Measurements from ENCODE around the gene TTC22.

TTC22 gene

GRCh38 chr1:54839824-54840223, 38.7 kb upstream of the TTC22 start:
- no peaks in the 10 kb centered on the region for H3K4me1 ChIP-seq
- DNase-seq (ENCODE audit: low spot score in 2 of 2): no peak
- in situ Hi-C loops (cut with MboI; ENCODE audit: low sequenced_read_pairs): no loop called here
- H3K27me3 ChIP-seq (ENCODE audit: low read depth): peaks cover 17% of the 10 kb centered on the region
- H3K9me3 ChIP-seq: no peaks in the 10 kb centered on the region
- no peaks in the 10 kb centered on the region for H3K36me3 ChIP-seq (replicated peaks)
- no peak overlapping the region for H3K4me3 ChIP-seq

- H3K4me3 ChIP-seq: no peak overlapping the region
- H3K9me3 ChIP-seq: no peaks in the 10 kb centered on the region
- no peak for DNase-seq (ENCODE audit: low spot score in 2 of 2)
- in situ Hi-C loops (cut with MboI; ENCODE audit: low sequenced_read_pairs): no loop called here
- H3K27me3 ChIP-seq (ENCODE audit: low read depth): peaks cover 27% of the 10 kb centered on the region
- H3K4me1 ChIP-seq: no peaks in the 10 kb centered on the region
- no peaks in the 10 kb centered on the region for H3K36me3 ChIP-seq (replicated peaks)
These were observed 37.5 kb upstream of the TTC22 start for GRCh38 chr1:54838565-54839180.

GRCh38 chr1:54837002-54837853, 36.1 kb upstream of the TTC22 start:
- in situ Hi-C loops (cut with MboI; ENCODE audit: low sequenced_read_pairs): no loop called here
- H3K27me3 ChIP-seq (ENCODE audit: low read depth): peaks cover 30% of the 10 kb centered on the region
- no peaks in the 10 kb centered on the region for H3K36me3 ChIP-seq (replicated peaks)
- H3K4me3 ChIP-seq: no peak overlapping the region
- no peaks in the 10 kb centered on the region for H3K9me3 ChIP-seq
- no peak for DNase-seq (ENCODE audit: low spot score in 2 of 2)
- no peaks in the 10 kb centered on the region for H3K4me1 ChIP-seq

- no peaks in the 10 kb centered on the region for H3K36me3 ChIP-seq (replicated peaks)
- no peak for DNase-seq (ENCODE audit: low spot score in 2 of 2)
- in situ Hi-C loops (cut with MboI; ENCODE audit: low sequenced_read_pairs): no loop called here
- no peaks in the 10 kb centered on the region for H3K9me3 ChIP-seq
- H3K4me3 ChIP-seq: no peak overlapping the region
- no peaks in the 10 kb centered on the region for H3K4me1 ChIP-seq
- H3K27me3 ChIP-seq (ENCODE audit: low read depth): peaks cover 30% of the 10 kb centered on the region
These were observed 35.5 kb upstream of the TTC22 start for GRCh38 chr1:54836594-54836993.

- in situ Hi-C loops (cut with MboI; ENCODE audit: low sequenced_read_pairs): no loop called here
- H3K9me3 ChIP-seq: no peaks in the 10 kb centered on the region
- peaks cover 31% of the 10 kb centered on the region for H3K27me3 ChIP-seq (ENCODE audit: low read depth)
- H3K36me3 ChIP-seq (replicated peaks): no peaks in the 10 kb centered on the region
- no peak overlapping the region for H3K4me3 ChIP-seq
- DNase-seq (ENCODE audit: low spot score in 2 of 2): no peak
- H3K4me1 ChIP-seq: no peaks in the 10 kb centered on the region
These were observed 34.8 kb upstream of the TTC22 start for GRCh38 chr1:54835970-54836369.

GRCh38 chr1:54835131-54835898, 34.2 kb upstream of the TTC22 start:
- in situ Hi-C loops (cut with MboI; ENCODE audit: low sequenced_read_pairs): no loop called here

GRCh38 chr1:54834007-54834541, 33.0 kb upstream of the TTC22 start:
- Histone ChIP-seq H3K9me3 (no peaks in the 10 kb centered on the region), H3K4me1 (no peaks in the 10 kb centered on the region), H3K27me3 (ENCODE audit: low read depth) (peaks cover 32% of the 10 kb centered on the region), H3K36me3 (replicated peaks) (no peaks in the 10 kb centered on the region), H3K4me3 (no peak overlapping the region)
- DNase-seq (ENCODE audit: low spot score in 2 of 2): no peak
- in situ Hi-C loops (cut with MboI; ENCODE audit: low sequenced_read_pairs): no loop called here

More at GRCh38 chr1:54835131-54835898, 34.2 kb upstream of the TTC22 start:
- no peak for DNase-seq (ENCODE audit: low spot score in 2 of 2)
- no peaks in the 10 kb centered on the region for H3K9me3 ChIP-seq
- H3K4me1 ChIP-seq: no peaks in the 10 kb centered on the region
- peaks cover 32% of the 10 kb centered on the region for H3K27me3 ChIP-seq (ENCODE audit: low read depth)
- no peaks in the 10 kb centered on the region for H3K36me3 ChIP-seq (replicated peaks)
- H3K4me3 ChIP-seq: no peak overlapping the region

- H3K36me3 ChIP-seq (replicated peaks): no peaks in the 10 kb centered on the region
- in situ Hi-C loops (cut with MboI; ENCODE audit: low sequenced_read_pairs): no loop called here
- H3K9me3 ChIP-seq: no peaks in the 10 kb centered on the region
- no peak overlapping the region for H3K4me3 ChIP-seq
- DNase-seq (ENCODE audit: low spot score in 2 of 2): no peak
- H3K4me1 ChIP-seq: no peaks in the 10 kb centered on the region
- peaks cover 32% of the 10 kb centered on the region for H3K27me3 ChIP-seq (ENCODE audit: low read depth)
These were observed 32.0 kb upstream of the TTC22 start for GRCh38 chr1:54833121-54833520.

- no peaks in the 10 kb centered on the region for H3K4me1 ChIP-seq
- H3K9me3 ChIP-seq: no peaks in the 10 kb centered on the region
- DNase-seq (ENCODE audit: low spot score in 2 of 2): no peak
- in situ Hi-C loops (cut with MboI; ENCODE audit: low sequenced_read_pairs): no loop called here
- H3K36me3 ChIP-seq (replicated peaks): no peaks in the 10 kb centered on the region
- no peak overlapping the region for H3K4me3 ChIP-seq
- peaks cover 2% of the 10 kb centered on the region; the same call in 1 of the 2 replicates for H3K27me3 ChIP-seq (ENCODE audit: low read depth)
These were observed 25.2 kb upstream of the TTC22 start for GRCh38 chr1:54826226-54826816.

GRCh38 chr1:54825696-54826095, 24.6 kb upstream of the TTC22 start:
- no peak for DNase-seq (ENCODE audit: low spot score in 2 of 2)
- H3K36me3 ChIP-seq (replicated peaks): no peaks in the 10 kb centered on the region
- no peaks in the 10 kb centered on the region for H3K4me1 ChIP-seq
- H3K4me3 ChIP-seq: no peak overlapping the region
- H3K27me3 ChIP-seq (ENCODE audit: low read depth): no peaks in the 10 kb centered on the region
- H3K9me3 ChIP-seq: no peaks in the 10 kb centered on the region
- in situ Hi-C loops (cut with MboI; ENCODE audit: low sequenced_read_pairs): no loop called here

- Histone ChIP-seq H3K9me3 (no peaks in the 10 kb centered on the region), H3K27me3 (ENCODE audit: low read depth) (no peaks in the 10 kb centered on the region), H3K36me3 (replicated peaks) (no peaks in the 10 kb centered on the region), H3K4me3 (no peak overlapping the region), H3K4me1 (no peaks in the 10 kb centered on the region)
- DNase-seq (ENCODE audit: low spot score in 2 of 2): no peak
- in situ Hi-C loops (cut with MboI; ENCODE audit: low sequenced_read_pairs): loop anchor here (25.0 kb wide), 1 partner anchor 961 kb away; no protein-coding TSS in a partner anchor
These were observed 22.5 kb upstream of the TTC22 start for GRCh38 chr1:54823670-54824069.

GRCh38 chr1:54819733-54820132, 18.6 kb upstream of the TTC22 start:
- H3K4me1 ChIP-seq: no peaks in the 10 kb centered on the region
- H3K36me3 ChIP-seq (replicated peaks): no peaks in the 10 kb centered on the region
- in situ Hi-C loops (cut with MboI; ENCODE audit: low sequenced_read_pairs): loop anchor here (25.0 kb wide), 1 partner anchor 957 kb away; no protein-coding TSS in a partner anchor
- no peak overlapping the region for H3K4me3 ChIP-seq
- no peaks in the 10 kb centered on the region for H3K9me3 ChIP-seq
- DNase-seq (ENCODE audit: low spot score in 2 of 2): no peak
- no peaks in the 10 kb centered on the region for H3K27me3 ChIP-seq (ENCODE audit: low read depth)

- no peak for DNase-seq (ENCODE audit: low spot score in 2 of 2)
- no peak overlapping the region for H3K4me3 ChIP-seq
- H3K9me3 ChIP-seq: no peaks in the 10 kb centered on the region
- in situ Hi-C loops (cut with MboI; ENCODE audit: low sequenced_read_pairs): loop anchor here (25.0 kb wide), 1 partner anchor 957 kb away; no protein-coding TSS in a partner anchor
- H3K36me3 ChIP-seq (replicated peaks): no peaks in the 10 kb centered on the region
- no peaks in the 10 kb centered on the region for H3K27me3 ChIP-seq (ENCODE audit: low read depth)
- no peaks in the 10 kb centered on the region for H3K4me1 ChIP-seq
These were observed 18.0 kb upstream of the TTC22 start for GRCh38 chr1:54819195-54819536.
